HEK293 (cell line): ENCODE measurements around the gene ESPNL.

Experiments
- CTCF ChIA-PET: fragments of 350-600 bp; formaldehyde crosslinking; extraction: SDS; loops from one replicate; lab custom pipeline; 2021; ENCODE audit warnings: antibody characterized with exemption; lab: Yijun Ruan, JAX
- POLR2A ChIA-PET: fragments of 300-600 bp; formaldehyde crosslinking; extraction: SDS; loops from one replicate; lab custom pipeline; 2020; ENCODE audit warnings: antibody characterized with exemption, inconsistent platforms; lab: Yijun Ruan, JAX
- H3K27ac ChIP-seq: fragments of 200-500 bp; sonication (Bioruptor generic); 2 replicates; pipeline ENCODE4 v1.5.1; 2014; ENCODE audit warnings: low read depth, low read length, control low read depth, inconsistent platforms; ENCODE audit errors: extremely low read depth
- H3K36me3 ChIP-seq, 2 experiments: fragments of 200-500 bp in 1 of 2; sonication (Bioruptor generic) in 1 of 2; 1 replicate in 1 of 2; 2 replicates in 1 of 2; pipeline ENCODE4 v1.5.1; 2014 to 2017; ENCODE audit warnings: inconsistent platforms in 2 of 2, low read length in 2 of 2; ENCODE audit not compliant: control insufficient read depth in 2 of 2, insufficient read depth in 1 of 2
- H3K4me1 ChIP-seq: fragments of 200-500 bp; sonication (Bioruptor generic); 2 replicates; pipeline ENCODE4 v1.5.1; 2014; ENCODE audit warnings: mild to moderate bottlenecking, low read length, inconsistent platforms; ENCODE audit not compliant: control insufficient read depth, insufficient read depth
- H3K4me3 ChIP-seq: 2 replicates; pipeline ENCODE4 v1.5.1; 2011; ENCODE audit warnings: low read depth, mild to moderate bottlenecking, control low read depth, low read length, moderate library complexity
- H3K9me3 ChIP-seq: fragments of 200-500 bp; sonication (Bioruptor generic); 2 replicates; pipeline ENCODE4 v1.5.1; 2014; ENCODE audit warnings: low read depth, low read length, inconsistent platforms; ENCODE audit not compliant: control insufficient read depth, insufficient read depth
- BCL11A ChIP-seq: fragments of 450-650 bp; formaldehyde crosslinking; IDR thresholded peaks from 2 replicates; pipeline ENCODE4 v1.5.1; 2016; ENCODE audit warnings: low read depth, missing biosample characterization, missing genetic modification characterization
- SCRT1 ChIP-seq: fragments of 450-650 bp; formaldehyde crosslinking; IDR thresholded peaks from 2 replicates; pipeline ENCODE4 v1.5.1; 2016; ENCODE audit warnings: missing biosample characterization, missing genetic modification characterization, borderline replicate concordance
- SCRT2 ChIP-seq: fragments of 450-650 bp; formaldehyde crosslinking; IDR thresholded peaks from 2 replicates; pipeline ENCODE4 v1.5.1; 2016; ENCODE audit warnings: missing biosample characterization, missing genetic modification characterization
- ZBTB8A ChIP-seq: fragments of 450-650 bp; formaldehyde crosslinking; IDR thresholded peaks from 2 replicates; pipeline ENCODE4 v1.5.1; 2016; ENCODE audit warnings: missing biosample characterization, missing genetic modification characterization
- ZFP69B ChIP-seq: fragments of 450-650 bp; formaldehyde crosslinking; IDR thresholded peaks from 2 replicates; pipeline ENCODE4 v1.5.1; 2016; ENCODE audit warnings: missing biosample characterization, missing genetic modification characterization
- ZNF157 ChIP-seq: fragments of 450-650 bp; formaldehyde crosslinking; IDR thresholded peaks from 2 replicates; pipeline ENCODE4 v1.5.1; 2016; ENCODE audit warnings: missing biosample characterization, missing genetic modification characterization
- ZNF48 ChIP-seq: fragments of 450-650 bp; formaldehyde crosslinking; IDR thresholded peaks from 2 replicates; pipeline ENCODE4 v1.5.1; 2016; ENCODE audit warnings: missing biosample characterization, missing genetic modification characterization
- ZNF548 ChIP-seq: fragments of 450-650 bp; formaldehyde crosslinking; IDR thresholded peaks from 2 replicates; pipeline ENCODE4 v1.5.1; 2016; ENCODE audit warnings: missing biosample characterization, missing genetic modification characterization
- ZNF623 ChIP-seq: fragments of 450-650 bp; formaldehyde crosslinking; IDR thresholded peaks from 2 replicates; pipeline ENCODE4 v1.5.1; 2016; ENCODE audit warnings: missing biosample characterization, missing genetic modification characterization
- ZNF626 ChIP-seq: fragments of 450-650 bp; sonication (Bioruptor Pico); formaldehyde crosslinking; IDR thresholded peaks from 2 replicates; pipeline ENCODE4 v1.5.1; 2018; ENCODE audit warnings: missing biosample characterization, missing genetic modification characterization, inconsistent platforms
- ZNF670 ChIP-seq: fragments of 450-650 bp; formaldehyde crosslinking; IDR thresholded peaks from 2 replicates; pipeline ENCODE4 v1.5.1; 2016; ENCODE audit warnings: missing biosample characterization, missing genetic modification characterization, low read depth
- ZNF707 ChIP-seq: fragments of 450-650 bp; formaldehyde crosslinking; IDR thresholded peaks from 2 replicates; pipeline ENCODE4 v1.5.1; 2016; ENCODE audit warnings: missing biosample characterization, missing genetic modification characterization
- TF ChIP-seq, protein P1 (sequence below): fragments of 450-650 bp; formaldehyde crosslinking; IDR thresholded peaks from 2 replicates; pipeline ENCODE4 v1.5.1; 2017; ENCODE audit warnings: missing biosample characterization, missing genetic modification characterization
- TF ChIP-seq, protein P2 (sequence below): fragments of 450-650 bp; formaldehyde crosslinking; optimal IDR thresholded peaks from 2 replicates; pipeline ENCODE3; 2016; ENCODE audit warnings: missing biosample characterization, mild to moderate bottlenecking, missing genetic modification characterization
- TF ChIP-seq, protein P3 (sequence below): fragments of 450-650 bp; formaldehyde crosslinking; IDR thresholded peaks from 2 replicates; pipeline ENCODE4 v1.5.1; 2016; ENCODE audit warnings: missing biosample characterization, missing genetic modification characterization
- TF ChIP-seq, protein P4 (sequence below): fragments of 450-650 bp; IDR thresholded peaks from 2 replicates; pipeline ENCODE4 v1.5.1; 2018; ENCODE audit warnings: missing biosample characterization, missing genetic modification characterization
- TF ChIP-seq, protein P5 (sequence below): fragments of 450-650 bp; formaldehyde crosslinking; conservative IDR thresholded peaks from 2 replicates; pipeline ENCODE4 v1.5.1; 2016; ENCODE audit warnings: low read depth, missing biosample characterization, missing genetic modification characterization

The ESPNL gene

DNA sequence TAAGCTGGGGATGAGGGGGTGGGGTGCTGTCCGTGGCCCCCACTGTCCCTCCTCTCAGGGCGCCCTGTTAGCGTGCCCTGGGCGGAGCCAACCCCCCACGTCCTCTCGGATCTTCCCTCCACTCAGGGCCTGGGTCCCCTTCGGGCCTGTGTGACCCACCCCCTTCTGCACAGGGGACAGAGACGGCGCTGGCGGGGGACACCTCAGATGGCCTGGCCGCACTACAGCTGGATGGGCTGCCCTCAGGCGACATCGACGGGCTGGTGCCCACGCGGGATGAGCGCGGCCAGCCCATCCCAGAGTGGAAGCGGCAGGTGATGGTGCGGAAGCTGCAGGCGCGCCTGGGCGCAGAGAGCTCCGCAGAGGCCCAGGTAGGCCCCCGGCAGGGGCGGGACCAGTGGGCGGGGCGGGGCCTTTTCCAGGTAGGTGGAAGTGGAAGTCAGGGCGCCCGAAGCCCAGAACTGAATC is 28.4 kb downstream of the ESPNL start:
- H3K4me3 ChIP-seq = no peak overlapping the region
- TF ChIP-seq ZNF626 (tag by site-specific recombination) (no peak), ZNF548 (no peak), ZBTB8A (tag by site-specific recombination) (no peak)
- TF ChIP-seq, protein P1, sequence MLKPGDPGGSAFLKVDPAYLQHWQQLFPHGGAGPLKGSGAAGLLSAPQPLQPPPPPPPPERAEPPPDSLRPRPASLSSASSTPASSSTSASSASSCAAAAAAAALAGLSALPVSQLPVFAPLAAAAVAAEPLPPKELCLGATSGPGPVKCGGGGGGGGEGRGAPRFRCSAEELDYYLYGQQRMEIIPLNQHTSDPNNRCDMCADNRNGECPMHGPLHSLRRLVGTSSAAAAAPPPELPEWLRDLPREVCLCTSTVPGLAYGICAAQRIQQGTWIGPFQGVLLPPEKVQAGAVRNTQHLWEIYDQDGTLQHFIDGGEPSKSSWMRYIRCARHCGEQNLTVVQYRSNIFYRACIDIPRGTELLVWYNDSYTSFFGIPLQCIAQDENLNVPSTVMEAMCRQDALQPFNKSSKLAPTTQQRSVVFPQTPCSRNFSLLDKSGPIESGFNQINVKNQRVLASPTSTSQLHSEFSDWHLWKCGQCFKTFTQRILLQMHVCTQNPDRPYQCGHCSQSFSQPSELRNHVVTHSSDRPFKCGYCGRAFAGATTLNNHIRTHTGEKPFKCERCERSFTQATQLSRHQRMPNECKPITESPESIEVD (tag by site-specific recombination) = no peak
- no peak overlapping the region for H3K27ac ChIP-seq
- no peaks in the 10 kb centered on the region for H3K36me3 ChIP-seq
- ChIA-PET CTCF (no interaction called here), POLR2A (interaction anchor here (0.6 kb wide), 1 partner anchor 68 kb away, joined by 3 read pairs; the partner anchor contains the start of gene SCLY)
- H3K4me1 ChIP-seq = no peaks in the 10 kb centered on the region
- H3K9me3 ChIP-seq = no peaks in the 10 kb centered on the region

DNA sequence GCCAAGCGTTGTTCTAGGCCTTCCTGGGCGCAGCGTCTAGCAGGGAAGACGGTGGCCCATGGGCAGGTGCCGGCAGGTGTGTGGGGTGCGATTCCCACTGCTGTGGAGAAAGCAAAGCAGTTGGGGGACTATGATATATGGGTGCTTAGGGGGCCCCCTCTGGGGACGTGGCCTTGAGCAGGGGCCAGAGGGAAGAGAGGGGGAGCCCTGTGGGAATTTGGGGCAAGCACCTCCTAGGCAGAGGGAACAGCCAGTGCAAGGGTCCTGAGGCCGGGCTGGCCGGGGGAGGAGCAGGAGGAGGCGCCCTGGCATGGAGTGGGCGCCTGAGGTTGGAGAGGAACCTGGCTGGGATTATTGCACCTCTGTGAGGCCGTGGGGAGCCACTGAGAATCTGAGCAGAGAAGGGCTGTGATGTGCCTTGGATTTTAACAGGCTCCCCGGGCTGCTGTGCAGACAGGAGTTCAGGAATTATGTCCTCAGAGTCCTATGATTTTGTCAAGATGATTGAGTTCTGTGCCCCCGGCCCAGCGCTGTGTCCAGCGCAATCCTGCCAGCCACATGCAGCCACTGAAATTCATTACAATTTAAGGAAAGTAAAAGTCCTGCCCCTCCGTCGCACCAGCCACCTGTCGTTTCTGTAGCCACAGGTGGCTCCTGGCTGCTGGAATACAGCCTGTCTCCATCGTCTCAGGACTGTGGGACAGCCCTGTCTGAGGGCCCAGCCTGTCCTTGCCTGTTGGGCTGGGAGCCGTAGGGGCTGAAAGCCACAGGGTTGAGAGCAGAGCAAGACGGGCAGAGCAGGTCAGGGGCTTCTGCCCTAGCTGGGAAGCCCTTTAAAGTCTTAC is 29.2 kb downstream of the ESPNL start:
- Histone ChIP-seq H3K4me3 (no peak overlapping the region), H3K36me3 (no peaks in the 10 kb centered on the region), H3K27ac (no peak overlapping the region), H3K9me3 (no peaks in the 10 kb centered on the region), H3K4me1 (no peaks in the 10 kb centered on the region)
- TF ChIP-seq SCRT1 (tag by site-specific recombination) (peak; percentile 94), SCRT2 (tag by site-specific recombination) (peak; percentile 97), ZNF623 (tag by site-specific recombination) (peak; percentile 71), ZNF157 (tag by site-specific recombination) (no peak), ZNF48 (tag by site-specific recombination) (no peak)
- ChIA-PET POLR2A (no interaction called here), CTCF (interaction anchor here (0.6 kb wide), 1 partner anchor 31 kb away, joined by 3 read pairs; no protein-coding TSS in a partner anchor)

DNA sequence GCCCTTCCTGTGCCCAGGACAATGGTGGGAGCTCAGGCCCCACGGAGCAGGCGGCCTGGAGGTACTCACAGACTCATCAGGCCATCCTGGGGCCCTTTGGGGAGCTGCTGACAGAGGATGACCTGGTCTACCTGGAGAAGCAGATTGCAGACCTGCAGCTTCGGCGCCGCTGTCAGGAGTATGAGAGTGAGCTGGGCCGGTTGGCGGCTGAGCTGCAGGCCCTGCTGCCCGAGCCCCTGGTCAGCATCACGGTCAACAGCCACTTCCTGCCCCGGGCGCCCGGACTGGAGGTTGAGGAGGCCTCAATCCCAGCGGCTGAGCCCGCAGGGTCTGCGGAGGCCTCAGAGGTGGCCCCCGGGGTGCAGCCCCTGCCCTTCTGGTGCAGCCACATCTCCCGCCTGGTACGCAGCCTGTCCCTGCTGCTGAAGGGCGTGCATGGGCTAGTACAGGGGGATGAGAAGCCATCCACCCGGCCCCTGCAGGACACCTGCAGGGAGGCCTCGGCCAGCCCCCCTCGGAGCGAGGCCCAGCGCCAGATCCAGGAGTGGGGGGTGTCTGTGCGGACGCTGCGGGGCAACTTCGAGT is 30.1 kb downstream of the ESPNL start:
- Histone ChIP-seq H3K27ac (no peak overlapping the region), H3K4me3 (no peak overlapping the region), H3K36me3 (no peaks in the 10 kb centered on the region), H3K9me3 (no peaks in the 10 kb centered on the region), H3K4me1 (no peaks in the 10 kb centered on the region)
- CTCF ChIA-PET = no interaction called here
- POLR2A ChIA-PET = no interaction called here
- TF ChIP-seq, protein P2, sequence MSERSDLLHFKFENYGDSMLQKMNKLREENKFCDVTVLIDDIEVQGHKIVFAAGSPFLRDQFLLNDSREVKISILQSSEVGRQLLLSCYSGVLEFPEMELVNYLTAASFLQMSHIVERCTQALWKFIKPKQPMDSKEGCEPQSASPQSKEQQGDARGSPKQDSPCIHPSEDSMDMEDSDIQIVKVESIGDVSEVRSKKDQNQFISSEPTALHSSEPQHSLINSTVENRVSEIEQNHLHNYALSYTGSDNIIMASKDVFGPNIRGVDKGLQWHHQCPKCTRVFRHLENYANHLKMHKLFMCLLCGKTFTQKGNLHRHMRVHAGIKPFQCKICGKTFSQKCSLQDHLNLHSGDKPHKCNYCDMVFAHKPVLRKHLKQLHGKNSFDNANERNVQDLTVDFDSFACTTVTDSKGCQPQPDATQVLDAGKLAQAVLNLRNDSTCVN (tag by site-specific recombination) = no peak
- no peak for TF ChIP-seq ZNF707 (tag by site-specific recombination)
- no peak for TF ChIP-seq BCL11A
- TF ChIP-seq, protein P3, sequence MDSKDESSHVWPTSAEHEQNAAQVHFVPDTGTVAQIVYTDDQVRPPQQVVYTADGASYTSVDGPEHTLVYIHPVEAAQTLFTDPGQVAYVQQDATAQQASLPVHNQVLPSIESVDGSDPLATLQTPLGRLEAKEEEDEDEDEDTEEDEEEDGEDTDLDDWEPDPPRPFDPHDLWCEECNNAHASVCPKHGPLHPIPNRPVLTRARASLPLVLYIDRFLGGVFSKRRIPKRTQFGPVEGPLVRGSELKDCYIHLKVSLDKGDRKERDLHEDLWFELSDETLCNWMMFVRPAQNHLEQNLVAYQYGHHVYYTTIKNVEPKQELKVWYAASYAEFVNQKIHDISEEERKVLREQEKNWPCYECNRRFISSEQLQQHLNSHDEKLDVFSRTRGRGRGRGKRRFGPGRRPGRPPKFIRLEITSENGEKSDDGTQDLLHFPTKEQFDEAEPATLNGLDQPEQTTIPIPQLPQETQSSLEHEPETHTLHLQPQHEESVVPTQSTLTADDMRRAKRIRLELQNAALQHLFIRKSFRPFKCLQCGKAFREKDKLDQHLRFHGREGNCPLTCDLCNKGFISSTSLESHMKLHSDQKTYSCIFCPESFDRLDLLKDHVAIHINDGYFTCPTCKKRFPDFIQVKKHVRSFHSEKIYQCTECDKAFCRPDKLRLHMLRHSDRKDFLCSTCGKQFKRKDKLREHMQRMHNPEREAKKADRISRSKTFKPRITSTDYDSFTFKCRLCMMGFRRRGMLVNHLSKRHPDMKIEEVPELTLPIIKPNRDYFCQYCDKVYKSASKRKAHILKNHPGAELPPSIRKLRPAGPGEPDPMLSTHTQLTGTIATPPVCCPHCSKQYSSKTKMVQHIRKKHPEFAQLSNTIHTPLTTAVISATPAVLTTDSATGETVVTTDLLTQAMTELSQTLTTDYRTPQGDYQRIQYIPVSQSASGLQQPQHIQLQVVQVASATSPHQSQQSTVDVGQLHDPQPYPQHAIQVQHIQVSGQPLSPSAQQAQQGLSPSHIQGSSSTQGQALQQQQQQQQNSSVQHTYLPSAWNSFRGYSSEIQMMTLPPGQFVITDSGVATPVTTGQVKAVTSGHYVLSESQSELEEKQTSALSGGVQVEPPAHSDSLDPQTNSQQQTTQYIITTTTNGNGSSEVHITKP (tag by site-specific recombination) = no peak
- no peak for TF ChIP-seq ZFP69B (tag by site-specific recombination)
- TF ChIP-seq ZNF670 (tag by site-specific recombination) = no peak
- TF ChIP-seq, protein P4, sequence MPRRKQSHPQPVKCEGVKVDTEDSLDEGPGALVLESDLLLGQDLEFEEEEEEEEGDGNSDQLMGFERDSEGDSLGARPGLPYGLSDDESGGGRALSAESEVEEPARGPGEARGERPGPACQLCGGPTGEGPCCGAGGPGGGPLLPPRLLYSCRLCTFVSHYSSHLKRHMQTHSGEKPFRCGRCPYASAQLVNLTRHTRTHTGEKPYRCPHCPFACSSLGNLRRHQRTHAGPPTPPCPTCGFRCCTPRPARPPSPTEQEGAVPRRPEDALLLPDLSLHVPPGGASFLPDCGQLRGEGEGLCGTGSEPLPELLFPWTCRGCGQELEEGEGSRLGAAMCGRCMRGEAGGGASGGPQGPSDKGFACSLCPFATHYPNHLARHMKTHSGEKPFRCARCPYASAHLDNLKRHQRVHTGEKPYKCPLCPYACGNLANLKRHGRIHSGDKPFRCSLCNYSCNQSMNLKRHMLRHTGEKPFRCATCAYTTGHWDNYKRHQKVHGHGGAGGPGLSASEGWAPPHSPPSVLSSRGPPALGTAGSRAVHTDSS (tag by site-specific recombination) = no peak
- TF ChIP-seq, protein P5, sequence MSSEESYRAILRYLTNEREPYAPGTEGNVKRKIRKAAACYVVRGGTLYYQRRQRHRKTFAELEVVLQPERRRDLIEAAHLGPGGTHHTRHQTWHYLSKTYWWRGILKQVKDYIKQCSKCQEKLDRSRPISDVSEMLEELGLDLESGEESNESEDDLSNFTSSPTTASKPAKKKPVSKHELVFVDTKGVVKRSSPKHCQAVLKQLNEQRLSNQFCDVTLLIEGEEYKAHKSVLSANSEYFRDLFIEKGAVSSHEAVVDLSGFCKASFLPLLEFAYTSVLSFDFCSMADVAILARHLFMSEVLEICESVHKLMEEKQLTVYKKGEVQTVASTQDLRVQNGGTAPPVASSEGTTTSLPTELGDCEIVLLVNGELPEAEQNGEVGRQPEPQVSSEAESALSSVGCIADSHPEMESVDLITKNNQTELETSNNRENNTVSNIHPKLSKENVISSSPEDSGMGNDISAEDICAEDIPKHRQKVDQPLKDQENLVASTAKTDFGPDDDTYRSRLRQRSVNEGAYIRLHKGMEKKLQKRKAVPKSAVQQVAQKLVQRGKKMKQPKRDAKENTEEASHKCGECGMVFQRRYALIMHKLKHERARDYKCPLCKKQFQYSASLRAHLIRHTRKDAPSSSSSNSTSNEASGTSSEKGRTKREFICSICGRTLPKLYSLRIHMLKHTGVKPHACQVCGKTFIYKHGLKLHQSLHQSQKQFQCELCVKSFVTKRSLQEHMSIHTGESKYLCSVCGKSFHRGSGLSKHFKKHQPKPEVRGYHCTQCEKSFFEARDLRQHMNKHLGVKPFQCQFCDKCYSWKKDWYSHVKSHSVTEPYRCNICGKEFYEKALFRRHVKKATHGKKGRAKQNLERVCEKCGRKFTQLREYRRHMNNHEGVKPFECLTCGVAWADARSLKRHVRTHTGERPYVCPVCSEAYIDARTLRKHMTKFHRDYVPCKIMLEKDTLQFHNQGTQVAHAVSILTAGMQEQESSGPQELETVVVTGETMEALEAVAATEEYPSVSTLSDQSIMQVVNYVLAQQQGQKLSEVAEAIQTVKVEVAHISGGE (tag by site-specific recombination) = no peak
